Osteoblast (primary cell): ENCODE results near the gene HSCB. TPM values are rescaled to one million over a fixed set of nuclear protein-coding genes. Genes with fewer than 3 reads are reported as not detected.

ENCODE experiments used
- DNase-seq: peaks from one replicate; pipeline ENCODE4 v3.0.0; 2011; ENCODE audit warnings: low spot score, mixed read lengths; ENCODE audit not compliant: insufficient read length; ENCODE audit errors: missing footprints
- H2AFZ ChIP-seq: 2 replicates; pipeline ENCODE4 v1.6.0; 2011; ENCODE audit warnings: mild to moderate bottlenecking, low read length
- H3K27ac ChIP-seq: 2 replicates; pipeline ENCODE4 v1.5.1; 2011; ENCODE audit warnings: mild to moderate bottlenecking, low read depth, low read length, moderate library complexity
- H3K27me3 ChIP-seq: 2 replicates; pipeline ENCODE4 v1.6.0; 2012; ENCODE audit warnings: mild to moderate bottlenecking, control low read depth, inconsistent platforms, low read length, moderate library complexity; ENCODE audit not compliant: insufficient read depth
- H3K36me3 ChIP-seq: 2 replicates; pipeline ENCODE4 v1.5.1; 2011; ENCODE audit warnings: mild to moderate bottlenecking, low read length, control low read depth, moderate library complexity; ENCODE audit not compliant: insufficient read depth
- H3K4me1 ChIP-seq: 2 replicates; pipeline ENCODE4 v1.5.1; 2011; ENCODE audit warnings: mild to moderate bottlenecking, low read length, control low read depth, moderate library complexity; ENCODE audit not compliant: insufficient read depth
- H3K4me2 ChIP-seq: 2 replicates; pipeline ENCODE4 v1.6.0; 2011; ENCODE audit warnings: mild to moderate bottlenecking, low read length; ENCODE audit not compliant: insufficient read depth
- H3K4me3 ChIP-seq: fragments of 200-600 bp; sonication (generic); 3 replicates; pipeline ENCODE4 v1.5.1; 2012; ENCODE audit warnings: mild to moderate bottlenecking, low read length, inconsistent platforms; ENCODE audit not compliant: insufficient read depth
- H3K79me2 ChIP-seq: 2 replicates; pipeline ENCODE4 v1.6.0; 2012; ENCODE audit warnings: mild to moderate bottlenecking, low read length, control low read depth, inconsistent platforms; ENCODE audit not compliant: insufficient read depth
- H3K9me3 ChIP-seq: 2 replicates; pipeline ENCODE4 v1.5.1; 2011; ENCODE audit warnings: low read depth, low read length, control low read depth
- H4K20me1 ChIP-seq: 2 replicates; pipeline ENCODE4 v1.6.0; 2012; ENCODE audit warnings: mild to moderate bottlenecking, low read length, control low read depth; ENCODE audit not compliant: insufficient read depth
- total RNA-seq: library from RNA; depleted of rRNA; stranded (reverse); fragments of >200 nt; gene quantifications from 2 replicates; pipeline ENCODE4 v1.2.3, GENCODE V29; 2012
- TF ChIP-seq, protein P1 (sequence below): IDR thresholded peaks from 2 replicates; pipeline ENCODE4 v1.5.1; 2011; ENCODE audit warnings: mild to moderate bottlenecking, low read depth, low read length, moderate library complexity; ENCODE audit errors: extremely low read depth

The HSCB gene
- total RNA-seq, 1 donor, result 13.0 TPM

DNA sequence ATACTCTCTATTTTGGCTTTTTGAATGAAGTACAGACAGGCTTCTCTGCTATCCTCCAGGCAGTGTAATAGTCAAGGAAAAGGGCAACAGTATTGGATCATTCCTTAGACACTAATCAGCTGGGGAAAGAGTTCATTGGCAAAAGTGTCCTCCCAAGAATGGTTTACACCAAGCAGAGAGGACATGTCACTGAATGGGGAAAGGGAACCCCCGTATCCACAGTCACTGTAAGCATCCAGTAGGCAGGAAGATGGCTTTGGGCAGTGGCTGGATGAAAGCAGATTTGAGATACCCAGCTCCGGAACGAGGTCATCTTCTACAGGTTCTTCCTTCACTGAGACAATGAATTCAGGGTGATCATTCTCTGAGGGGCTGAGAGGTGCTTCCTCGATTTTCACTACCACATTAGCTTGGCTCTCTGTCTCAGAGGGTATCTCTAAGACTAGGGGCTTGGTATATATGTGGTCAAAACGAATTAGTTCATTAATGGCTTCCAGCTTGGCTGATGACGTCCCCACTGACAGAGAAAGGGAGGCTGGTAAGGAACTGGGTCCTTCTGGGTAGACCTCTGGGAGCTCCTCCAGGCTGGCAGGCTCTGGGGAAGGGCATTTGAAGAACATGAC lies 53.3 kb downstream of the HSCB start:
- Histone ChIP-seq H3K4me1 (peaks cover 13% of the 10 kb centered on the region), H4K20me1 (peaks cover 49% of the 10 kb centered on the region), H3K9me3 (no peaks in the 10 kb centered on the region), H3K27me3 (no peaks in the 10 kb centered on the region), H3K27ac (peak overlapping the region; percentile 32), H3K36me3 (peaks cover 50% of the 10 kb centered on the region), H3K4me3 (no peak overlapping the region), H3K4me2 (no peak overlapping the region), H3K79me2 (peaks cover 52% of the 10 kb centered on the region), H2AFZ (no peak overlapping the region)
- TF ChIP-seq, protein P1, sequence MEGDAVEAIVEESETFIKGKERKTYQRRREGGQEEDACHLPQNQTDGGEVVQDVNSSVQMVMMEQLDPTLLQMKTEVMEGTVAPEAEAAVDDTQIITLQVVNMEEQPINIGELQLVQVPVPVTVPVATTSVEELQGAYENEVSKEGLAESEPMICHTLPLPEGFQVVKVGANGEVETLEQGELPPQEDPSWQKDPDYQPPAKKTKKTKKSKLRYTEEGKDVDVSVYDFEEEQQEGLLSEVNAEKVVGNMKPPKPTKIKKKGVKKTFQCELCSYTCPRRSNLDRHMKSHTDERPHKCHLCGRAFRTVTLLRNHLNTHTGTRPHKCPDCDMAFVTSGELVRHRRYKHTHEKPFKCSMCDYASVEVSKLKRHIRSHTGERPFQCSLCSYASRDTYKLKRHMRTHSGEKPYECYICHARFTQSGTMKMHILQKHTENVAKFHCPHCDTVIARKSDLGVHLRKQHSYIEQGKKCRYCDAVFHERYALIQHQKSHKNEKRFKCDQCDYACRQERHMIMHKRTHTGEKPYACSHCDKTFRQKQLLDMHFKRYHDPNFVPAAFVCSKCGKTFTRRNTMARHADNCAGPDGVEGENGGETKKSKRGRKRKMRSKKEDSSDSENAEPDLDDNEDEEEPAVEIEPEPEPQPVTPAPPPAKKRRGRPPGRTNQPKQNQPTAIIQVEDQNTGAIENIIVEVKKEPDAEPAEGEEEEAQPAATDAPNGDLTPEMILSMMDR, result no peak
- no peak for DNase-seq

DNA sequence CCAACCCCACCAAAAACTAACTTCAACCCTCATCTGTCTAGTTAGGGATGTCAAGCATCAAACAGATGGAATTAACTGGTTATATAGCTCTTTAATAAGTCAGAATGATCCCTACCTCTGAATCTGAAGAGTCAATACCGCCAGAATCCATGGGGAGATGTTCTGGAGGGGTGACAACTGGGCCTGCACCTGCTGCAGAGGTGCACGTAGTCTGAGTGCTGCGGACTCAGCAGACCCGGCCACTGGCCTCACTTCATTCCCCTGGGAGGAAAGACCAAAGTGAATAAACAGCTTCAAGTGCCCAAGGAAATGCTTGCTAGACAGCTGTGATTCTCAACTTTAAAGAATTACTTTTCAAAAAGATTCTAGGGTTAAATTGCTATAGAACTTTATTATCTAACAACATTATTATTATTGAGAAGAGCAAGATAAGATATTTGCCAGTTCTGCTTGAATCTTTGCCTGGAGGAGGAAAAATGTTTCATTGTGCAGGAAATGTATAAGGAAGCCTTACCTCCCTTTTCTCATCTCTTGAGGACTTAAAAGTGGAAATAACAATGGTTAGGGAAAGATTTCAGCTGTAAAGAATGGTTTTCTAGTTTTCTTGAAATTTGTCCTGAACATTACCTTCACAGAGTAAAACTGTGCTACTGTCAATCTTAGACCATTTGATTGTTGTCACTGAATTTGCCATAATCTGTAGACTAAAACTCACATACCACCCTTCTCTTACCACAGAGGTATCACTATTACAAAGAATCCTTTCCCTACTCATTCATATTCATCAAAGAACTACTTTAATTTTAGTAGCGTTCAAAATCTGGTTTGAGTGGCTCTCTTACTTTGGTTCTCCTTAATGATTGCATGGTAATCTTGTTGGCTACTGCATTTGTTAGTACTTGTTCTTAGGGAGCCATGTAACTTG lies 54.4 kb downstream of the HSCB start:
- no peak overlapping the region for H2AFZ ChIP-seq
- peaks cover 49% of the 10 kb centered on the region for H4K20me1 ChIP-seq
- H3K4me2 ChIP-seq, result peak overlapping the region; percentile 4
- H3K4me3 ChIP-seq, result no peak overlapping the region
- no peak for DNase-seq
- no peaks in the 10 kb centered on the region for H3K9me3 ChIP-seq
- no peaks in the 10 kb centered on the region for H3K27me3 ChIP-seq
- TF ChIP-seq, protein P1, result no peak
- peaks cover 53% of the 10 kb centered on the region for H3K79me2 ChIP-seq
- peak overlapping the region; percentile 15 for H3K27ac ChIP-seq
- H3K4me1 ChIP-seq, result peaks cover 13% of the 10 kb centered on the region
- H3K36me3 ChIP-seq, result peaks cover 50% of the 10 kb centered on the region

DNA sequence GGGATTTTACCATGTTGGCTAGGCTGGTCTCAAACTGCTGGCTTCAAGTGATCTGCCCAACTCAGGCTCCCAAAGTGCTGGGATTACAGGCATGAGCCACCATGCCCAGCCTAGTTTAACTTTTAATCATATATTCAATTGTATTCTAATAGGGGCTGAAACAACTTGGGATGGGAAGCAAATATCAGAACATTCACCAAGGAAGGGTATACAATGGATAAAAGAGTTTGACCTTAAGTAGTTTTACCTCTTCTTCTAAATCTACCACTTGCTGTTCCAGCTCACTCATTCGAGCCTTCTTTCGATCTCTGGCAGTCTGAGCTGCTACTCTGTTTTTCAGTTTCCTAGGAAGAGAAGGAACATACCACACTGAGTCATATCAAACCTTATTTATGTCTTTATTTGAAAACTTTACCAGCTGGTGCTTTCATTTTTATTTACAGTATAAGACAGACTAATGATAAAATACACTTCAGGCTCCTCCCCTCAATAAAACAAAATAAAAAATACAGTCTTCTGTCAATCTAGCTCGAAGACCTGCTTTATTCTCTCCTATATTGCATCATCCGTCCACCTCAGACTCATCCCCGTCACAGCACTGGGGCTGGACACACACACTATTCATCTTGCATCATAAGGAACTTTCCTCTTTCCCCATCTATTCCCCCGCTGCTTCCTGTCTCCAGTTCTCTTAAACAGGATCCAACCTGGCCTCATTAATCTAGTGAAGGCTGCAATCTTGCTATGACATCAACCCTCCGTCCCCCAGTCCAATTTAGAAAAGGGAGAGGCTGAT lies 57.2 kb downstream of the HSCB start:
- peaks cover 47% of the 10 kb centered on the region for H3K36me3 ChIP-seq
- no peaks in the 10 kb centered on the region for H3K27me3 ChIP-seq
- TF ChIP-seq, protein P1, result no peak
- H3K9me3 ChIP-seq, result no peaks in the 10 kb centered on the region
- peaks cover 64% of the 10 kb centered on the region for H3K79me2 ChIP-seq
- DNase-seq, result peak; percentile 93
- H3K4me3 ChIP-seq, result peak overlapping the region; percentile 86
- H2AFZ ChIP-seq, result no peak overlapping the region
- peaks cover 46% of the 10 kb centered on the region for H4K20me1 ChIP-seq
- peak overlapping the region; percentile 94 for H3K27ac ChIP-seq
- H3K4me2 ChIP-seq, result peak overlapping the region; percentile 92
- H3K4me1 ChIP-seq, result peaks cover 21% of the 10 kb centered on the region
